ENCODE measurements around the gene GKN1. TPM values are rescaled to one million over a fixed set of nuclear protein-coding genes. Genes with fewer than 3 reads are reported as not detected.

Gene GKN1
- total RNA-seq, 5 donors from 2014 or later (not counting 1 experiment from before 2014, with no cell fraction given) = not detected

DNA sequence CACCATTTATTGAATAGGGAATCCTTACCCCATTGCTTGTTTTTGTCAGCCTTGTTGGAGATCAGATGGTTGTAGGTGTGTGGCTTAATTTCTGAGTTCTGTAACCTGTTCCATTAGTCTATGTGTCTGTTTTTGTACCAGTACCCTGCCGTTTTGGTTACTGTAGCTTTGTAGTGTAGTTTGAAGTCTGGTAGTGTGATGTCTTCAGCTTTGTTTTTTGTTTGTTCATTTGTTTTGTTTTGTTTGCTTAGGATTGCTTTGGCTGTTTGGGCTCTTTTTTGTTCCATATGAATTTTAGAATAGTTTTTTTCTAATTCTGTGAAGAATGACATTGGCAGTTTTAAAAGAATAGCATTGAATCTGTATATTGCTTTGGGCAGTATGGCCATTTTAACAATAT is 34.5 kb upstream of the GKN1 start:
- Histone ChIP-seq H3K4me3 (ENCODE audit: control insufficient read depth in 1 of 2, extremely low read depth in 1 of 2, low read length in 1 of 2) (no peak overlapping the region), H3K4me1 (ENCODE audit: control insufficient read depth in 1 of 2, extremely low read depth in 1 of 2, insufficient read depth in 2 of 2, low read length in 2 of 2) (peaks cover 0 to 4% of the 10 kb centered on the region in 2 experiments), H3K36me3 (ENCODE audit: control insufficient read depth in 2 of 2, extremely low read depth in 1 of 2, insufficient read depth in 1 of 2, low read length in 1 of 2) (no peaks in the 10 kb centered on the region), H3K27ac (ENCODE audit: low read length) (no peak overlapping the region), H3K9me3 (no peaks in the 10 kb centered on the region), H3K27me3 (replicated peaks in 1 of 2; ENCODE audit: control insufficient read depth in 2 of 2, extremely low read depth in 1 of 2, insufficient read depth in 2 of 2, low read length in 1 of 2) (peaks cover 0 to 23% of the 10 kb centered on the region in 2 experiments)
- ChIA-PET POLR2A (no interaction called here), CTCF (interaction anchor here (0.6 to 0.7 kb wide), 2 partner anchors 24 to 582 kb away, joined by 3 to 7 read pairs; no protein-coding TSS in a partner anchor)
- no peak for ATAC-seq (replicated peaks in 1 of 4)
- peaks cover 3 to 7% (median 4%) of the 10 kb centered on the region in 3 donors for H3K4me1 Mint-ChIP-seq
- H3K36me3 Mint-ChIP-seq = no peaks in the 10 kb centered on the region
- DNase-seq = no peak
- 100% methylated on average over 1 of the region's 1 CpG for WGBS (ENCODE audit: insufficient coverage)
- no peak overlapping the region for H3K4me3 Mint-ChIP-seq
- peaks cover 25 to 31% of the 10 kb centered on the region in 2 donors for H3K27me3 Mint-ChIP-seq
- H3K9me3 Mint-ChIP-seq = no peaks in the 10 kb centered on the region
- no peak overlapping the region for H3K27ac Mint-ChIP-seq

DNA sequence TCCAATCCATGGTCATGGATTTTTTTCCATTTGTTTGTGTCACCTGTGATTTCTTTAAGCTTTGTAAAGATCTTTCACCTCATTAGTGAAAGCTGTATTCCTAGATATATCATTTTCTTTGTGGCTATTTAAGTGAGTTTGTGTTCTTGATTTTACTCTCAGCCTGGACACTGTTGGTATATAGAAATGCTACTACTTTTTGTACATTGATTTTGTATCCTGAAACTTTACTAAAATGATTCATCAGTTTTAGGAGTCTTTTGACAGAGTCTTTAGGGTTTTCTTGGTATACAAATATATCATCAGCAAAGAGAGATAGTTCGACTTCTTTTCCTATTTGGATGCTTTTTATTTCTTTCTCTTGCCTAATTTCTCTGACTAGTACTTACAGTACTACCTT is 34.1 kb upstream of the GKN1 start:
- Mint-ChIP-seq H3K4me1 (peaks cover 3 to 7% (median 4%) of the 10 kb centered on the region in 3 donors), H3K27me3 (peaks cover 25 to 31% of the 10 kb centered on the region in 2 donors), H3K36me3 (no peaks in the 10 kb centered on the region), H3K4me3 (no peak overlapping the region), H3K27ac (no peak overlapping the region), H3K9me3 (no peaks in the 10 kb centered on the region)
- POLR2A ChIA-PET = no interaction called here
- no peak overlapping the region for H3K4me3 ChIP-seq (ENCODE audit: control insufficient read depth in 1 of 2, extremely low read depth in 1 of 2, low read length in 1 of 2)
- CTCF ChIA-PET = interaction anchor here (0.6 to 0.7 kb wide), 2 partner anchors 25 to 582 kb away, joined by 3 to 7 read pairs; no protein-coding TSS in a partner anchor
- DNase-seq (no peak), ATAC-seq (replicated peaks in 1 of 4) (no peak)
- H3K4me1 ChIP-seq (ENCODE audit: control insufficient read depth in 1 of 2, extremely low read depth in 1 of 2, insufficient read depth in 2 of 2, low read length in 2 of 2) = peaks cover 0 to 4% of the 10 kb centered on the region in 2 experiments
- no peaks in the 10 kb centered on the region for H3K9me3 ChIP-seq
- WGBS (ENCODE audit: insufficient coverage) = no CpG with 5 or more reads among the region's 1 CpG
- peaks cover 0 to 23% of the 10 kb centered on the region in 2 experiments for H3K27me3 ChIP-seq (replicated peaks in 1 of 2; ENCODE audit: control insufficient read depth in 2 of 2, extremely low read depth in 1 of 2, insufficient read depth in 2 of 2, low read length in 1 of 2)
- H3K36me3 ChIP-seq (ENCODE audit: control insufficient read depth in 2 of 2, extremely low read depth in 1 of 2, insufficient read depth in 1 of 2, low read length in 1 of 2) = no peaks in the 10 kb centered on the region
- H3K27ac ChIP-seq (ENCODE audit: low read length) = no peak overlapping the region

DNA sequence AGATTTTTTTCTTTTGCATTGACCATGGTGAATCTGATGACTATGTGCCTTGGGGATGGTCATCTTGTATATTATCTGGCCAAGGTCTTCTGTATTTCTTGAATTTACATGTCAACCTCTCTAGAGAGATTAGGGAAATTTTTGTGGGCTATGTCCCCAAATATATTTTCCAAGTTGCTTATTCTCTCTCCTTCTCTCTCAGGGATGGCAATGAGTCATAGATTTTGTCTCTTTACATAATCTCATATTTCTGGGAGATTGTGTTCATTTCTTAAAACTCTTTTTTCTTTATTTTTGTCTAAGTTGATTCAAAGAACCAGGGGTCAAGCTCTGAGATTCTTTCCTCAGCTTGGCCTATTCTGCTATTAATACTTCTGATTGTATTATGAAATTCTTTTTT is 31.6 kb upstream of the GKN1 start:
- Mint-ChIP-seq H3K4me3 (no peak overlapping the region), H3K36me3 (no peaks in the 10 kb centered on the region), H3K27ac (no peak overlapping the region), H3K27me3 (peaks cover 35 to 37% of the 10 kb centered on the region in 2 donors), H3K9me3 (peaks cover 0 to 5% (median 0%) of the 10 kb centered on the region in 3 donors), H3K4me1 (peaks cover 3 to 7% (median 4%) of the 10 kb centered on the region in 3 donors)
- H3K4me3 ChIP-seq (ENCODE audit: control insufficient read depth in 1 of 2, extremely low read depth in 1 of 2, low read length in 1 of 2) = no peak overlapping the region
- ATAC-seq (replicated peaks in 1 of 4) (no peak), DNase-seq (no peak)
- CTCF ChIA-PET = interaction anchor here (0.6 to 1.8 kb wide), 10 partner anchors 8 to 1754 kb away, joined by 3 to 6 read pairs (median 4); no protein-coding TSS in a partner anchor
- H3K9me3 ChIP-seq = no peaks in the 10 kb centered on the region
- H3K4me1 ChIP-seq (ENCODE audit: control insufficient read depth in 1 of 2, extremely low read depth in 1 of 2, insufficient read depth in 2 of 2, low read length in 2 of 2) = peaks cover 0 to 4% of the 10 kb centered on the region in 2 experiments
- POLR2A ChIA-PET = interaction anchor here in 1 of 2 donors (0.5 kb wide), 1 partner anchor 401 kb away, joined by 24 read pairs; no protein-coding TSS in a partner anchor
- no peak overlapping the region for H3K27ac ChIP-seq (ENCODE audit: low read length)
- H3K36me3 ChIP-seq (ENCODE audit: control insufficient read depth in 2 of 2, extremely low read depth in 1 of 2, insufficient read depth in 1 of 2, low read length in 1 of 2) = no peaks in the 10 kb centered on the region
- H3K27me3 ChIP-seq (replicated peaks in 1 of 2; ENCODE audit: control insufficient read depth in 2 of 2, extremely low read depth in 1 of 2, insufficient read depth in 2 of 2, low read length in 1 of 2) = peaks cover 0 to 11% of the 10 kb centered on the region in 2 experiments

DNA sequence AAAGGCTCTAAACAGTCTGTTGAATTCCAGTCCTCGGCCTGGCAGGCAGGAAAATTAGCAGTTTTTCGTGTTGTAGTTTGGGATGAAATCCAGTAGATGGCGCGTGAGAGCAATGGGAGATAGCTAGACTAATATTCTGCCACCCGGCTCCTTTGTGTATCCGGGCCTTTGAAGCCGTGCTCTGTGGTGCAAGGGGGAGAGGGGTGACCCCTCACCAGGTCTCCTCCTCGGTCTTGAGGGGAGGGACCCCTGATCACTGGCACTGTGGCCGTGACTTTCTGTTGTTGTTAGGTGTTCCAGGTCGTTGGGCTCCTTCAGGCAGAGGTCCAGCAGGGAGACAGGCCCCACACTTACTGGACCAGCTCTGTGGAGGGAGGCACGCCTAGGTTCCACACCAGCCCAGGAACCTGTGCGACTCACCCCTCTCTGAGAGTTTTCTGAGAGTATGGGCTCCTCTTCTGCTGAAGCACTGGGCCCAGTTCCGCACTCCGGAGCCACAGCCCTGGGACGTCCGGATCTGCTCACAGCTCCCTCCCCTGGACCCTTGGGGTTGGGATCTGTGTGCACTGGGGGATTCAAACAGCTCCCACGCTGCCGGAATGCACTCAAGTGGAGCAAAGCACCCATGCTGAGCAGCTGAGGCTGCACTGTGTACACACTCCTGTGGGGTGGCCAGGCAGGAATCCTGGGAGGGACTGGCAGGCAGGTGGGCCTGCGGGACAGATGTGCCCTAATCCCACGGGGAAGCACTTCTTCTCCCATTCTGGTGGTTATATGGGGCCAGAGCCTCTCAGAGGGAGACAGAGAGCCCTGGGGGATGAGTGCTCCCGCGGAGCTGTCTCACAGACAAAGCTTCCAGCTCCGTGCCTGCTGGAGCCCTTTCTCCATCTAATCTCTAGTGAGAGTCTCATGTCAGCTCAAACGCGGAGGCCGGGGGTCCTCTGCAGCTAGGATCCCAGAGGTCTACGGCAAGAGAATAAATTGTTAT is 30.6 kb upstream of the GKN1 start:
- Histone ChIP-seq H3K27me3 (replicated peaks in 1 of 2; ENCODE audit: control insufficient read depth in 2 of 2, extremely low read depth in 1 of 2, insufficient read depth in 2 of 2, low read length in 1 of 2) (peaks cover 0 to 11% of the 10 kb centered on the region in 2 experiments), H3K9me3 (no peaks in the 10 kb centered on the region), H3K4me3 (ENCODE audit: control insufficient read depth in 1 of 2, extremely low read depth in 1 of 2, low read length in 1 of 2) (no peak overlapping the region), H3K4me1 (ENCODE audit: control insufficient read depth in 1 of 2, extremely low read depth in 1 of 2, insufficient read depth in 2 of 2, low read length in 2 of 2) (peaks cover 0 to 4% of the 10 kb centered on the region in 2 experiments), H3K27ac (ENCODE audit: low read length) (no peak overlapping the region), H3K36me3 (ENCODE audit: control insufficient read depth in 2 of 2, extremely low read depth in 1 of 2, insufficient read depth in 1 of 2, low read length in 1 of 2) (no peaks in the 10 kb centered on the region)
- Mint-ChIP-seq H3K27me3 (peaks cover 36 to 39% of the 10 kb centered on the region in 2 donors), H3K27ac (no peak overlapping the region), H3K9me3 (peaks cover 0 to 5% (median 0%) of the 10 kb centered on the region in 3 donors), H3K4me1 (peaks cover 3 to 7% (median 4%) of the 10 kb centered on the region in 3 donors), H3K4me3 (no peak overlapping the region), H3K36me3 (no peaks in the 10 kb centered on the region)
- 43% methylated on average over 22 of the region's 27 CpGs for WGBS (ENCODE audit: insufficient coverage)
- CTCF ChIA-PET = interaction anchor here (0.7 to 1.8 kb wide), 13 partner anchors 8 to 480 kb away, joined by 3 to 6 read pairs (median 3); no protein-coding TSS in a partner anchor
- peak in 3 of 4 experiments; percentile 60 to 74 (median 65) for ATAC-seq (replicated peaks in 1 of 4)
- DNase-seq = peak in 32 of 35 experiments; percentile 2 to 76 (median 36)
- POLR2A ChIA-PET = no interaction called here

DNA sequence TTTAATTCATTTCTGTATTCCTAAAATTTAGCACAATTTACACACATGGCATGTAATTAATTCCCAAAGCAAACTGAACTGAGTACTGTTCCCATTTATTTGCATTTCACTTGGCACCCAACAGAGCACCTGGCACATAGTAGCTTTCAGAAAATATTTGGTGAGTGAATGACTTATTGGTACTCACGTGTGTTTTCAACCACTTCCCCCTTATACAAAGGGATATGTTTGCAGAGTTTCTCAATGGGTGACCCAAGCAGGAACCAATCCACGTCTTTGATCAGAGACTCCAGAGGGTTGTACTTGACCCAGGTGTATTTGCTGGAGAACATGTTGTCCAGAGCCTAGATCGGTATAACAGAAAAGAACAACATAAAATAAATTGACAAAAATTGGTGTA is 28.3 kb upstream of the GKN1 start:
- Histone ChIP-seq H3K9me3 (no peaks in the 10 kb centered on the region), H3K4me3 (ENCODE audit: control insufficient read depth in 1 of 2, extremely low read depth in 1 of 2, low read length in 1 of 2) (no peak overlapping the region), H3K27ac (ENCODE audit: low read length) (no peak overlapping the region), H3K36me3 (ENCODE audit: control insufficient read depth in 2 of 2, extremely low read depth in 1 of 2, insufficient read depth in 1 of 2, low read length in 1 of 2) (no peaks in the 10 kb centered on the region), H3K4me1 (ENCODE audit: control insufficient read depth in 1 of 2, extremely low read depth in 1 of 2, insufficient read depth in 2 of 2, low read length in 2 of 2) (peaks cover 0 to 4% of the 10 kb centered on the region in 2 experiments), H3K27me3 (replicated peaks in 1 of 2; ENCODE audit: control insufficient read depth in 2 of 2, extremely low read depth in 1 of 2, insufficient read depth in 2 of 2, low read length in 1 of 2) (peaks cover 0 to 11% of the 10 kb centered on the region in 2 experiments)
- Mint-ChIP-seq H3K9me3 (peaks cover 0 to 5% (median 0%) of the 10 kb centered on the region in 3 donors), H3K27me3 (peaks cover 30 to 40% of the 10 kb centered on the region in 2 donors), H3K36me3 (no peaks in the 10 kb centered on the region), H3K4me3 (no peak overlapping the region), H3K4me1 (peaks cover 3 to 7% (median 4%) of the 10 kb centered on the region in 3 donors), H3K27ac (no peak overlapping the region)
- ChIA-PET POLR2A (no interaction called here), CTCF (no interaction called here)
- DNase-seq (no peak), ATAC-seq (replicated peaks in 1 of 4) (no peak)
- no CpG with 5 or more reads among the region's 3 CpGs for WGBS (ENCODE audit: insufficient coverage)

DNA sequence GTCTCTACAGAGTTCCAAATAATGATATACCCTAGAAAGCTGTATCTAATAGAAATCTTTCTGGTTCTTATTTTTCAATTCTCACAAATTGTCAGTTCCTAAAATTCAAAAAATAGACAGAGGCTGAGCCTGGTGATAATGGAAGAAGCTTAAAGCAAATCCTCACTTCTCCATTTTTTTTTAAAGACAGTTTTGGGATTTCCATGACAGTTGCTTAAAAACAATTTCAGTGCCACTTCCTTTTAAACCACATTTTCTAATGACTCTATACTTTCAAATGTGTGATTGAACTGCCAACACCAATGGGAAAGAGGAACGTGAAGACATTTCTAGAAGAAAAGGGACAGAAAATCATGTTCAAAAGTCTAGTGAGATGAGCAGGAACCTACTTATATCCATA is 25.7 kb upstream of the GKN1 start:
- Histone ChIP-seq H3K4me1 (ENCODE audit: control insufficient read depth in 1 of 2, extremely low read depth in 1 of 2, insufficient read depth in 2 of 2, low read length in 2 of 2) (peaks cover 0 to under 1% of the 10 kb centered on the region in 2 experiments), H3K27me3 (replicated peaks in 1 of 2; ENCODE audit: control insufficient read depth in 2 of 2, extremely low read depth in 1 of 2, insufficient read depth in 2 of 2, low read length in 1 of 2) (peaks cover 0 to 8% of the 10 kb centered on the region in 2 experiments), H3K27ac (ENCODE audit: low read length) (no peak overlapping the region), H3K9me3 (no peaks in the 10 kb centered on the region), H3K4me3 (ENCODE audit: control insufficient read depth in 1 of 2, extremely low read depth in 1 of 2, low read length in 1 of 2) (no peak overlapping the region), H3K36me3 (ENCODE audit: control insufficient read depth in 2 of 2, extremely low read depth in 1 of 2, insufficient read depth in 1 of 2, low read length in 1 of 2) (no peaks in the 10 kb centered on the region)
- DNase-seq (no peak), ATAC-seq (replicated peaks in 1 of 4) (no peak)
- H3K9me3 Mint-ChIP-seq = peaks cover 0 to 5% (median 0%) of the 10 kb centered on the region in 3 donors
- H3K27me3 Mint-ChIP-seq = peaks cover 16 to 19% of the 10 kb centered on the region in 2 donors
- no peak overlapping the region for H3K27ac Mint-ChIP-seq
- peaks cover under 1 to 1% (median 1%) of the 10 kb centered on the region in 3 donors for H3K4me1 Mint-ChIP-seq
- ChIA-PET POLR2A (no interaction called here), CTCF (interaction anchor here in 1 of 2 donors (0.6 kb wide), 1 partner anchor 486 kb away, joined by 3 read pairs; no protein-coding TSS in a partner anchor)
- no peak overlapping the region for H3K4me3 Mint-ChIP-seq
- H3K36me3 Mint-ChIP-seq = no peaks in the 10 kb centered on the region
- whole genome bisulfite sequencing (ENCODE audit: insufficient coverage) = no CpG with 5 or more reads among the region's 1 CpG
